HG02970 (cell line): ENCODE results near the gene AJM1.
"Not testable (repeated sequence)": the region's sequence is repeated elsewhere in the genome, so short reads cannot be mapped to it uniquely, and the experiment has no call there.

Experiments used
- ATAC-seq: cut with Tn5 transposase; IDR thresholded peaks from one replicate; pipeline ENCODE4 v1.9.1; 2021; ENCODE audit warnings: mild to moderate bottlenecking, moderate library complexity, moderate number of reproducible peaks; ENCODE audit not compliant: unreplicated experiment, low FRiP score

The AJM1 gene

DNA sequence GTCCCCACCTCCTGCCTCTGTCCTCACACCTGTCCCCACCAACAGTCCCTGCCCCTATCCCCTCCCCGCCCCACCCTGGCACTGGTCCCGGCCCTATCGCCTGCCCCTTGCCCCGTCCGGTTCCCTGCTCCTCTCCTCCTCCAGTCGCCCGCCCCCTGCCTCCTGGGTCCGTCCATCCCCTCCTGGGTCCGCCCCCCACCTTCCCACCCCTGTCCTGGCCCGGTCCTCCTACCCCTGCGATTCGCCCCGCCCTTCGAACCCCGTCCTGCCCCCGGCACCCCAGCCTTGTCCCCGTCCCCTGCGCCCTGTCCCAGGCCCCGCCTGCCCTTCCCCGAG, 23.5 kb downstream of the AJM1 start:
- no peak for ATAC-seq

DNA sequence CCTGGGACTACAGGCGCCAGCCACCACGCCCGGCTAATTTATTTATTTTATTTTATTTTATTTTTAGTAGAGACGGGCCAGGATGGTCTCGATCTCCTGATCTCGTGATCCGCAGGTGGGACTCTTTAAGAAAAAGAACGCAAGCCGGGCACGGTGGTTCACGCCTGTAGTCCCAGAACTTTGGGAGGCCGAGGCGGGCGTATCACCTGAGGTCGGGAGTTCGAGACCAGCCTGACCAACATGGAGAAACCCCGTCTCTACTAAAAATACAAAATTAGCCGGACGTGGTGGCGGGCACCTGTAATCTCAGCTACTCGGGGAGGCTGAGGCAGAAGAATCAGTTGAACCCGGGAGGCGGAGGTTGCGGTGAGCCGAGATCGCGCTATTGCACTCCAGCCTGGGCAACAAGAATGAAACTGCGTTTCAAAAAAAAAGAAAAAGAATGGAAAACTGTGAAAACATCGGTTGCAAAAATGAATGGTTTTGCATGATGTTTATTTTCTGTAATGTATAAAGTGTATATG, 24.7 kb downstream of the AJM1 start:
- ATAC-seq: not testable (repeated sequence)

DNA sequence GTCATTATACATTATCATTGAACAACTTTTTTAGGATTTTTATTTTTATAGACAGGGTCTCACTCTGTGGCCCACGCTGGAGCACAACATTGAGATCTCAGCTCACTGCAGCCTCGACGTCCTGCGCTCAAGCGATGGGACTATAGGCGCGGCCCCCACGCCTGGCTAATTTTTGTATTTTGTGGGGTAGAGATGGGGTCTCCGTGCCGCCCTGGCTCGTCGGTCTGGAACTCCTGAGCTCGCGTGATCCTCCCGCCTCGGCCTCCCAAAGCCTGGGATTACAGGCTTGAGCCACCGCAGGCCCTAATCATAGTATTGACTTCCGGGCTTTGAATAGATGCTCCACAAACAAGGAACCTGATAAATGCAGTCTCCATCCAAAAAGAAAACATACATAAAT, 25.2 kb downstream of the AJM1 start:
- ATAC-seq: no peak

DNA sequence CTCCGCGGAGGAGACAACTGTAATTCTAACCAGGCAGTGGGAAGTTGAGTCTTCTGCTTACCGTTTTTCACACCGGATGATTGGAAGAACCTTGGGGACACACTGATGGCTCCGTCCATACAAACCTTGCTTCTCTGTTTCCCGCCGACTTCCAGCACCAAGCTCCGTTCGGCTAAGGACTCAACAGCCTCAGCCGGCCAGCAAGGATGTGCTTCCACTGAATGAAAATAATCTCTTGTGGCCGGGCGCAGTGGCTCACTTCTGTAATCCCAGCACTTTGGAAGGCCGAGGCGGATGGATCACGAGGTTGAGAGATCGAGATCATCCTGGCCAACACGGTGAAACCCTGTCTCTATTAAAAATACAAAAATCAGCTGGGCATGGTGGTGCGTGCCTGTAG, 25.6 kb downstream of the AJM1 start:
- ATAC-seq: no peak

DNA sequence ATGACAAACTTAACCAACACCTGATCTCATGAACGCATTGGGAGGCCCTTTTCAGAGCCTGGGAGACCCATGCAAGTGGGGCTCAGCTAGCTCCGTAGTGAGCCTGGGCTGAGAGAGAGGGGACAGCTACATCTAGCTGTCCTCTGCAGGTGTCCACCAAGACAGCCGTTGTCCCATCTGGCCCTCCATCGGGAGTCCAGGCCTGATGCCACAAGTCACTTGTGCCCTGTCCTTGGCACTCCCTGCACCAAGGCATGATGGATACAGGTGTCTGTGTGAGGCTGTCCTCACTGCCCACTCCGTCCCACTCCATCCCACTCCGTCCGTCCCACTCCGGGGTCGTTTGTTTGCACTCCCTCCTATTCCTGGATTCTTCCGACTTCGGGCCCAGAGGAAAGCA, 26.4 kb downstream of the AJM1 start:
- ATAC-seq: no peak

DNA sequence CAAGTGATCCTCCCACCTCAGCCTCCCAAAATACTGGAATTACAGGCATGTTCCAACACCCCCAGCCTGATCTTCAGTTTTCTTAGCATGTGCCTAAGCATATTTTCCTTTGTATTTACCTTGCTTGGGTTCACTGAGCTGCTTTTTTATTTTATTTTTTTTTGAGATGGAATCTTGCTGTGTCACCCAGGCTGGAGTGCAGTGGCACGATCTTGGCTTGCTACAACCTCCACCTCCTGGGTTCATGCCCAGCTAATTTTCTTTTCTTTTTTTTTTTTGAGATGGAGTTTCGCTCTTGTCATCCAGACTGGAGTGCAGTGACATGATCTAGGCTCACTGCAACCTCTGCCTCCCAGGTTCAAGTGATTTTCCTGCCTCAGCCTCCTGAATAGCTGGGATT, 27.3 kb downstream of the AJM1 start:
- not testable (repeated sequence) for ATAC-seq

DNA sequence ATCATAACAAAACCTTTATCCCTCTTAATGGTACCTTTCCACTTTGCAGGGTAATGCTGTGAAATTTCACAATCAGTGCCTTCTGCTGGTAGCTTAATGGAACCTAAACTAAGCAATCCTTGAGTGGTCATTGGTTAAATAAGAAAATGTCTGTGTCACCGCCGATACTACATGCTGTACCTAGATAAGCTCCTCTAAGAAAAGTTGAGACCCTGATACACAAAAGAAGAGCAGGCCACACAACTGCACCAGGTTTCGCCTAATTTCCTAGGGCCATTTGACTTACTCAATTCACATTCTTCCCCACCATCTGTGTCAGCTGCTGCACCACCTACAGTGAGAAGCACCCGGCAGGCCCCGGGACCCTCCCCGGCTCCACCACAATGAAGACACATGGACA, 32.9 kb downstream of the AJM1 start:
- no peak for ATAC-seq

DNA sequence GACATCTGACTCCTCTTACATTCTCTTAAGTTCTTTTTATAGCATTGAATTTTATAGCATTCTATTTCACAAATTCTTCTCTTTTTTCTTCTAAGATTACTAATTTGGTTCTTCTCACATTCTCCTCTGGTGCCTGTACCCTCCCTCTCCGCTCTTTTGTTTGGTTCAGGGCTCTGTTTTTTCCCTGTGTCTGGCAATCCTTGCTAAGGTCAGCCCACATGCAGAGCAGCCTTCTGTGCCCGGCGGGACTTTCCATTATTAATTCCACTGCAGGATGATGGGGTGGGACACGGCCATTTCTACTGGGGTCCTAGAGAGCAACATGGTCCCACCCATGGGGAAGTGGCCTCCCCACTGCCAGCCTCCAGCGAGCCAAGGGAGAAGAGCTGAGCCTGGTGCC, 34.2 kb downstream of the AJM1 start:
- no peak for ATAC-seq

DNA sequence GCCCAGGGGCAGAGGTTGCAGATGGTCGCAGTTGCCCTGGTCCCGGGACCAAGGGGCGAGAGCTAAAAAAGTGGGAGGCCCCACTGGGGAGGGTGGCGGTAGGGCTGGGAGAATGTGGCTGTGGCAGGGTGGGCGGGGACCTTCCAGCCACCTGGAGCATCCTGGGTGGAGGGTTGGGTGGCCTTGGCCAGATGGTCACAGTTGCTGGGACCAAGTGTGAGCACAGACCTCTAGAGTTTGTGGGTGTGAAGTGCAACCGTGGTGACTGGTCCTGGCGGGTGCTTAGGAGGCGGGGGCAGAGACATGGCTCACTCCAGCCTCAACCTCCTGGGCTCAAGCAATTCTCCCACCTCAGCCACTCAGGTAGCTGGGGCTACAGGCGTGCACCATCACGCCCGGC, 38.4 kb downstream of the AJM1 start:
- no peak for ATAC-seq

DNA sequence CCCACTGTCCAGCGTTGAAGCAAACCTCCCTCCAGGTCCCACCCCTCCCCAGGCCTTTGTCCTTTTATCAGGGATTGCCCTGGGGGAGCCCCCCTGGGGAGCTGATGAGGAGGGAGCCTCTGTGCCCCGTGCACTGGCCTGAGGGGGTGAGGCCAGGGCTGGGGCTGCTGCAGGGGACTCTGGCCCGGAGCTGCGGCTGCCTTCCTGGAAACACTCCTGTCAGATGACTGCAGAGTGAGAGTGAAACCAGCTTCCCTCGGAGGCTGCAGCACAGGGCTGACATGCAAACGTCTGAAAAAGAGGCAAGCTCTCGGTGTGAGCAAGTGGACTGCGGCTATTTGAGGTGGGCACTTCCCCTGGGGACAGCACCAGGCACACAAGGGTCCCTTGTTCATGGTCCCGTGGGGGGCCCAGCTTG, 39.4 kb downstream of the AJM1 start:
- ATAC-seq: no peak

DNA sequence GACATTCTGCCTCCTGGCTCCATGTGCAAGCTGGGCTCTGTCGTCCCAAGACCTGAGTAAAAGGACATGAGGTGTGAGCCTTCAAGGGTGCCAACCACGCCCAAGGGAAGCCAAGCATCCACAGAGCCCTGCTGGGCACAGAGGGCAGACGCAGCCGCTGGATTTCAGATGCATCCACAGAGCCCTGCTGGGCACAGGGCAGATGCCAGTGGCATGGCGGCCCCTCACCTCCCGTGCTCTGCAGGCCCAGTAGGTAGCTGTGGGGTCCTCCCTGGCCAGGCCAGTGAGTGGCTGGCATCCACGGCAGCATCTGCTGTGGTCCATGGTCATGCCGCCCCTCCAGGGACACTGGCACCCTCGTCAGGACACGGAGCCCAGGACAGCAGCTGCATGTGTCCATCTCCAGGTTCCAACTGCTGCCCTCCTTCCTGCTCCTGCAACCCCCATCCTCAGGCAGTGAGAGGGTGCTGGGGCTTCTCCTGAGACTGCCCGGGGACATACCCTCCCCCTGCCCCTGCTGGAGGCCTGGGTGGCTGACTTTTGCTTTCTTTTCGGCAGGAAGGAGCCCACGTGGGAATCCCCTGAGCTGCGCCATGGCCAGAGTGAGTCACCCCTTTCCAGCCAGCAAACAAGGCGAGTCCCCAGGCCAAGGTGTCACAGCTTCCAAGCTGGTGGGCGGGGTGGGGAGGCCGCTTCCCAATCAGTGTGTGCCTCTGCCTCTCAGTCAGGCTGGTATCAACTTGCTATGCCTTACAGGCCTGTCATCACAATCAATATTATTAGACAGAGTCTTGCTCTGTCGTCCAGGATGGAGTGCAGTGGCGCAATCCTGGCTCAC, 40.0 kb downstream of the AJM1 start:
- ATAC-seq: no peak

DNA sequence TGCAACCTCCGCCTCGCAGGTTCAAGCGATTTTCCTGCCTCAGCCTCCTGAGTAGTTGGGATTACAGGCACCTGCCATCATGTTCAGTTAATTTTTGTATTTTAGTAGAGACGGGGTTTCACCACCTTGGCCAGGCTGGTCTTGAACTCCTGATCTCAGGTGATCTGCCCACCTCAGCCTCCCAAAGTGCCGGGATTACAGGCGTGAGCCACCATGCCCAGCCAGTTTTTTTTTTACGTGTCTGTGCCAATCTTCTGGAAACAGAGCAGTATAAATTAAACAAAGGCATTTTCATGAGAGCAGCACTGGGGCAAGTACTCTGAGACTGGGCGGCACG, 40.6 kb downstream of the AJM1 start:
- not testable (repeated sequence) for ATAC-seq

DNA sequence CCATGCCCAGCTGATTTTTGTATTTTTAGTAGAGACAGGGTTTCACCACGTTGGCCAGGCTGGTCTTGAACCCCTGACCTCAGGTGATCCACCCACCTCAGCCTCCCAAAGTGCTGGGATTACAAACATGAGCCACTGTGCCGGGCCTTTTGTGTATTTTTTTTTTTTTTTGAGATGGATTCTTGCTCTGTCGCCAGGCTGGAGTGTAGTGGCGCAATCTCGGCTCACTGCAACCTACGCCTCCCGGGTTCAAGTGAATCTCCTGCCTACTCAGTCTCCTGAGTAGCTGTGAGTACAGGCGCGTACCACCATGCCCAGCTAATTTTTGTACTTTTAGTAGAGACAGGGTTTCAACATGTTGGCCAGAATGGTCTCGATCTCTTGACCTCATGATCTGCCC, 41.4 kb downstream of the AJM1 start:
- not testable (repeated sequence) for ATAC-seq

DNA sequence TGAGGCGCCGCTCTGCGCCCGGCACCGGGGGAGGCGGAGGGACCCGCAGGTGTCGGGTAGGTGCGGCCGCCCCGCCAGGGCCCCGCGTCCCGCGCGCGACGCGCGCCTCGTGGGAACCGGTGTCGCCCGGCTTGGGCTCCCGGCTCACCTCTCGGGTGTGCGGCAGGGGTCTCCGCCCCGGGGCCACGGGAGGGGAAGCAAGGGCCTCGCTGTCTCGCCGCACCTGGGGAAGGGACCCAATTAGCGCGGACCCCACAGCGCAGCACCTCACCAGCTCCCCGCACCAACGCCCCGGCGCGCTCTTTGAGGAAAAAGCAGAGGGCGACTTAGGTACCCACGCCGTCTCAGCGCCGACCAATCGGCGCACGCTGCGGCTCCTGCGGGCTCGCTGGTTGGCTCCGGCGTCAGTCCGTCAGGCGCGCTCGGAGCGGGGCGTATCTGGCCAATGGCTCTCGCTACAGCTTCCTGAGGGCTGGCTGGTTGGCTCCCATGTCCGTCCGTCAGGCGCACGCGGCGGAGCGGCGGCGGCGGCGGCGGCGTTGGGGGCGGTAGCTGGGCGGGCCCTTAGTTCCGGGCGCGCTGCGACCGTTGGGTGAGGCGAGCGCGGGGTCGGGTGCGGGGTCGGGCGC, 43.8 kb downstream of the AJM1 start, which contains the start of gene TRAF2:
Gene TRAF2, plus strand, starts transcription at position 567 of the 629 bp plus-strand sequence. CDS start 12,225 bp downstream, outside the sequence.
- peak; percentile 81 for ATAC-seq

DNA sequence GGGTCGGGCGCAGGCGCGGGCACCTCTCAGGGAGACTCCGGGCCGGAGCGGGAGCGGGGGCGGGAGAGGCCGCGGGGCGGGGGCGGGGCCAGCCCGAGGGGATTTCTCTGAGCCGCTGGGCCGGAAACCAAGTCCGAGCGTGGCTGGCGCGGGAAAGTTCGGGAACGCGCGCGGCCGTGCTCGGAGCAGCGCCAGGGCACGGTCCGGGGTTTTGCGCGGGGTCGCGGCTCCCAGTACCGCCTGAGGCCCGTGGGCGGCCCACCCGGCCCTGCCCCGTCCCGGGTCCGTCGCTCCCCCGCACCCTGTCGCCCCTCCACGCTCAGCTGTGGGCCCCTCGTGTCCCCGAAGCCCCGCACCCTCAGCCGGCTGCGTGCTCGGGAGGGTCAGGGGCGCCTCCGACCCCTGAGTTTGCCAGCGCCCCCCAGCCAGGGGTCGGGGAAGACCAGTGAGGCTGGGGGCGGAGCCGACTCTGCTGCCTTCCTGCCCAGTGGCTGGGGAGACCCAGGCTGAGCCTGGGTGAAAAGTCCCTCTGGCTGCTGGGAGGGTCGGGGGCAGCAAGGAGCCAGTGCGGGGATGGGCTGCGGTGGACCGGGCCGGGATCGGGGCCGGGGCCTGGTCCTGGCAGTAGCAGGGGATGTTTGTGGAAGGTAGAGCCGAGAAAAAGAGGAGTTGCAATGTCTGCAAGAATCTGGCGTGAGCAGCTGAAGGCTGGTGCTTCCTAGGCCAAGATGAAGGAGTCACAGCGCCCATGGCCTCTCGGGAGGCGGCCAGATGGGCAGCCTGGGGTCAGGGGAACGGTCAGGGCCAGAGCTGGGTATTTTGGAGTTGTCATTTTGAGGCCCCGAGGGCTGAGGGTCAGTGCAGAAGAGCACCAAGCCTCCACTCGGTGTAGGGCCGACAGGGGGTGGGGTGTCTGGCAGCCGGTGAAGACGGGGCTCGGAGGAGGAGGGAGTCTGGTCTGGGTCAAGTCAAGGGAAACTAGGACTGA, 44.6 kb downstream of the AJM1 start:
- peak; percentile 15 for ATAC-seq

DNA sequence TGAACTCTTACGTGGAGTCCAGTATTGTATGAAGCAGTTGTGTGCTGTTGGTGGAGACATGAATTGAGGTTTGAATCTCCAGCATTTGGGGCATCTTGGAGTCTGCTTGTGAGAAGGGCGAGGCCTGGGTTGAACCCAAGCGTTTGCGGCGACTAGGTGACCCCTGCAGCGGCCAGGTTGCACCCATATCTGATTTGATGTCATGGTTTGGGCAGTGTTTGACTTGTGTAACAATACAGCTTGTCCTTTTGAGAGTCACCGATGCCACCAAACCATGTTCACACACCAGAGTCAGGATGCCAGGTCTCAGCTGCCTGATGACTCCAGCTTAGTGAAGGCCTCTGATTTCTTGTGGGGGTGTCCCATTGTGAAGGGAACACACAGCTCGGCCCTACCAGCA, 46.2 kb downstream of the AJM1 start:
- no peak for ATAC-seq

DNA sequence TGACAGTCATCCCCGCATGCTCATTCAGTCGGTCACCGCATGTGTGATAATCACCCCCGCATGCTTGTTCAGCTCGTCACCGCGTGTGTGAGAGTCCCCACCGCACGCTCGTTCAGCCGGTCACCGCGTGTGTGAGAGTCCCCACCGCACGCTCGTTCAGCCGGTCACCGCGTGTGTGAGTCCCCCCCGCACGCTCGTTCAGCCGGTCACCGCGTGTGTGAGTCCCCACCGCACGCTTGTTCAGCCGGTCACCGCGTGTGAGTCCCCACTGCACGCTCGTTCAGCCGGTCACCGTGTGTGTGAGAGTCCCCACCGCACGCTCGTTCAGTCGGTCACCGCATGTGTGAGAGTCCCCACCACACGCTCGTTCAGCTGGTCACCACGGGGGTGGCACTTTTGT, 47.6 kb downstream of the AJM1 start:
- ATAC-seq: no peak

DNA sequence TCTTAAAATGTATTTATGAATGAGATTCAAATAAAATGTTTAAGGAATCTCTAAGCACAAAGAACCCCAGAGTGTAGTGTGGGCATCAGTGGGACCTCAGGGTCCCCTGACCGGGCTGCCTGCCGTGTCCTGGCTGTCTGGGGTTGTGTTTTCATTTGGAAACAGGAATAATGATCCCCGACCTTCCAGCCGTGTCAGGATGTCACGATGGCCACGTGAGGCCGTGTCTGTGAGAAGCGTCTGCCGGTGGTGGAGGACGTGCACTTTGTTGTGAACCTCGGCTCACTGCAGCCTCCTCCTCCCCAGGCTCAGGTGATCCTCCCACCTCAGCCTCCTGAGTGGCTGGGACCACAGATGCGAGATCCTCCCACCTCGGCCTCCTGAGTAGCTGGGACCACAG, 48.4 kb downstream of the AJM1 start:
- no peak for ATAC-seq
